Right lobe of liver (tissue), 4 donors: ENCODE data around the gene KRT39.

Experiments used
- CTCF ChIP-seq, 4 donors: fragments of 200-600 bp in 3 of 4; fragments of 450-650 bp in 1 of 4; IDR thresholded peaks; one replicate each; pipeline versions ENCODE4 v1.5.1 to v1.8.0; 2016 to 2022; ENCODE audit warnings: antibody characterized with exemption in 4 of 4, mild to moderate bottlenecking in 2 of 4
- POLR2A ChIP-seq: fragments of 450-650 bp; IDR thresholded peaks from one replicate; pipeline ENCODE4 v1.6.1; 2017; ENCODE audit warnings: antibody characterized with exemption, mild to moderate bottlenecking
- donor health status: DM: no; HTN: no; CAD: no.
- donor health status: DM: no; HTN: no; CAD: no.
- donor health status: DM: no; HTN: yes; CAD: no.

GRCh38 chr17:40945414-40945813 lies 21.3 kb downstream of the KRT39 start:
- TF ChIP-seq CTCF (IDR thresholded peaks at IDR 0.05), result no peak
- TF ChIP-seq POLR2A, result no peak
